Lower lobe of right lung (tissue), 2 donors: ENCODE data around the gene ADORA3. TPM values are rescaled to one million over a fixed set of nuclear protein-coding genes. Genes with fewer than 3 reads are reported as not detected.
"Not testable (repeated sequence)": the region's sequence is repeated elsewhere in the genome, so short reads cannot be mapped to it uniquely, and the experiment has no call there.

Experiments
- ATAC-seq, 2 donors: fragments of 200-7000 bp; cut with Tn5 transposase; one replicate each; pipeline ENCODE4 v1.9.1; 2020 to 2022; ENCODE audit warnings: mild to moderate bottlenecking in 2 of 2, moderate library complexity in 2 of 2
- DNase-seq: peaks from one replicate; pipeline ENCODE4 v3.0.0-alpha.2; 2020
- H3K27ac ChIP-seq: fragments of 200-600 bp; one replicate; pipeline ENCODE4 v1.8.0; 2022
- H3K27me3 ChIP-seq: fragments of 200-600 bp; one replicate; pipeline ENCODE4 v1.8.0; 2022; ENCODE audit warnings: low read depth
- H3K36me3 ChIP-seq: fragments of 200-600 bp; one replicate; pipeline ENCODE4 v1.8.0; 2022; ENCODE audit warnings: mild to moderate bottlenecking
- H3K4me1 ChIP-seq: fragments of 200-600 bp; one replicate; pipeline ENCODE4 v1.8.0; 2022
- H3K4me3 ChIP-seq: fragments of 200-600 bp; one replicate; pipeline ENCODE4 v1.8.0; 2022; ENCODE audit warnings: mild to moderate bottlenecking
- H3K9me3 ChIP-seq: fragments of 200-600 bp; one replicate; pipeline ENCODE4 v1.8.0; 2022
- intact Hi-C: fragments of 100-400 bp; cut with DNase I; formaldehyde crosslinking; loops from one replicate; pipeline ENCODE4 v1.11.0; 2022
- long read RNA-seq: library from polyadenylated mRNA; unstranded; transcript quantifications from one replicate; pipeline ENCODE4 v2.0.0, GENCODE V29; 2021
- total RNA-seq: library from RNA; stranded (reverse); fragmentation: NEBNext Ultra II Directional; extraction: Animal tissue kit (Norgen Biotek cat#: 25700); gene quantifications from one replicate; pipeline ENCODE4 v1.2.1, GENCODE V29; 2021
- TF ChIP-seq, protein P1 (sequence below): fragments of 200-600 bp; IDR thresholded peaks from one replicate; pipeline ENCODE4 v1.8.0; 2022; ENCODE audit warnings: antibody characterized with exemption, mild to moderate bottlenecking
- donor health status: DM: no; HTN: yes; CAD: no; lungs with severe emphysema.

Gene ADORA3
- 10.3 TPM for total RNA-seq
- long read RNA-seq, partial matches to known transcripts = 0 of 5 reads
- long read RNA-seq, other reads (novel, unspliced or antisense) = 1 of 5 reads

DNA sequence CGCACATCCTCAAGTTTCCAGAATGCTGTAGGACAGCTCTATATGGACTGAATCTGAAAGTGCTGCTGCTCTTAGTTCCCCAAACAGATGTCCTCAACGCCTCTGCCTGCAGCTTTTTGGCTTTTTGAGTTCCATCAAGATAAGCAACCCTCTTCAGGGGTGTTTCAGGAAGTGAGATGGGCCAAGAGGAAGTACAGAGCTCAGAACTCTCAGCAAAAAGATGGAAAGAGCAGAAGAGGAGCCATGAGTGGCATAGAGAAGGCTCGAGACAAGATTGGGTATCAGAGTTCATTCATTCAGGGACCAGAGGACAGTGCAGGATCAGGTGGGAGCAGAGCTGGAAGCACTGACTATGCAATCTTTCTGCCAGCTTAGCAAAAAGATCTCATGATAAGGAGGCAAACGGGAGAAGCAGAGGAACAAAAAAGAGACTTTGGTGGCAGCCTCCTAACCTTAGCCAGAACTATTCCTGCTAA is at the start of gene ADORA3, which contains the start of gene TMIGD3:
Gene ADORA3, minus strand, starts transcription at position 49 of the 476 bp plus-strand sequence. CDS start 279 bp downstream, outside the sequence.
Gene TMIGD3, minus strand, starts transcription at position 49 of the 476 bp plus-strand sequence. CDS start 279 bp downstream, outside the sequence.
- Histone ChIP-seq H3K4me3 (peak within 1 kb of the TSS; percentile 20), H3K4me1 (peaks cover 38% of the 10 kb centered on the region)
- intact Hi-C loops = no loop called here

DNA sequence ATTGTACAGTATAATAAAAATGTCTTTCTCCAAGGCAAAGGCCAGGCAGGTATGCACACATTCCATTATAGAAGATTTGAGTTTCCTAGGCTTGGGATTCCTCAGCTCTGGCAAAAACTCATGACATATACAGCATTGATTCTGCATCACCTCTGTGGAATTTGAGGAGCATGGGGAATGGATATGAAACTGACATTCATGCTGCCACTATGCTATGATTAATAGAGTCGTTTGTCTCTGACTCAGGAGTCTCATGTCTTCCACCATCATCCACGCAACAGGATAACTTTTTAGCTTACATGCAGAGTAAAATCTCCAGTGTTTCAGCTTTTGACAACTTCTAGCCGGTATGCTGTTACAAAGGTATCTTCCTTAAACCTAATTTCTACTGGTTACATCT is 49.8 kb upstream of the ADORA3 start:
- ATAC-seq = no peak
- Histone ChIP-seq H3K4me1 (peaks cover 4% of the 10 kb centered on the region), H3K27ac (no peak overlapping the region), H3K36me3 (no peaks in the 10 kb centered on the region), H3K27me3 (no peaks in the 10 kb centered on the region), H3K9me3 (no peaks in the 10 kb centered on the region), H3K4me3 (no peak overlapping the region)
- intact Hi-C loops = no loop called here
- TF ChIP-seq, protein P1, sequence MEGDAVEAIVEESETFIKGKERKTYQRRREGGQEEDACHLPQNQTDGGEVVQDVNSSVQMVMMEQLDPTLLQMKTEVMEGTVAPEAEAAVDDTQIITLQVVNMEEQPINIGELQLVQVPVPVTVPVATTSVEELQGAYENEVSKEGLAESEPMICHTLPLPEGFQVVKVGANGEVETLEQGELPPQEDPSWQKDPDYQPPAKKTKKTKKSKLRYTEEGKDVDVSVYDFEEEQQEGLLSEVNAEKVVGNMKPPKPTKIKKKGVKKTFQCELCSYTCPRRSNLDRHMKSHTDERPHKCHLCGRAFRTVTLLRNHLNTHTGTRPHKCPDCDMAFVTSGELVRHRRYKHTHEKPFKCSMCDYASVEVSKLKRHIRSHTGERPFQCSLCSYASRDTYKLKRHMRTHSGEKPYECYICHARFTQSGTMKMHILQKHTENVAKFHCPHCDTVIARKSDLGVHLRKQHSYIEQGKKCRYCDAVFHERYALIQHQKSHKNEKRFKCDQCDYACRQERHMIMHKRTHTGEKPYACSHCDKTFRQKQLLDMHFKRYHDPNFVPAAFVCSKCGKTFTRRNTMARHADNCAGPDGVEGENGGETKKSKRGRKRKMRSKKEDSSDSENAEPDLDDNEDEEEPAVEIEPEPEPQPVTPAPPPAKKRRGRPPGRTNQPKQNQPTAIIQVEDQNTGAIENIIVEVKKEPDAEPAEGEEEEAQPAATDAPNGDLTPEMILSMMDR = no peak
- DNase-seq = no peak

More for the DNA sequence above, at the start of gene ADORA3, which contains the start of gene TMIGD3:
- DNase-seq = no peak
- peak within 1 kb of the TSS; percentile 27 for H3K27ac ChIP-seq
- H3K27me3 ChIP-seq = no peaks in the 10 kb centered on the region
- H3K36me3 ChIP-seq = no peaks in the 10 kb centered on the region
- no peaks in the 10 kb centered on the region for H3K9me3 ChIP-seq
- TF ChIP-seq, protein P1 = no peak
- ATAC-seq = peak in 1 of 2 donors; percentile 5

DNA sequence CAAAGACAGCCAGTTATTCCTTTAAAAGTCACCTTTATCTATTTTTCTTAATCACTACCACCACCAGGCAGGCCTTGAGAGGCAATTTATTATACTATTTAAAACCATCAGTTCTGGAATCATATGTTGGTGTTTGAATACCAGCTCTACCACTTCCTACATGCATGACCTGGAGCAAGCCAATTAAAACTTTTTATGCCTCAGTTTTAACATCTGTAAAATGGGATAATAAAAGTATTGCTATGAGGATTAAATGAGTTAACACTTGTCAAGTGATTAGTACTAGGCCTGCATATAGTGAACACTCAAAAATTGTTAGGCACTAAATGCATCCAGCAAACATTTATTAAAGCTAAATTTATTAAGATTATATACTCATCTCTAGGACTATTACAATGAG is 49.2 kb upstream of the ADORA3 start:
- no peak for ATAC-seq
- DNase-seq = no peak
- no peak overlapping the region for H3K27ac ChIP-seq
- no peaks in the 10 kb centered on the region for H3K4me1 ChIP-seq
- no peaks in the 10 kb centered on the region for H3K36me3 ChIP-seq
- TF ChIP-seq, protein P1 = no peak
- no peaks in the 10 kb centered on the region for H3K27me3 ChIP-seq
- no peaks in the 10 kb centered on the region for H3K9me3 ChIP-seq
- intact Hi-C loops = no loop called here
- H3K4me3 ChIP-seq = no peak overlapping the region

DNA sequence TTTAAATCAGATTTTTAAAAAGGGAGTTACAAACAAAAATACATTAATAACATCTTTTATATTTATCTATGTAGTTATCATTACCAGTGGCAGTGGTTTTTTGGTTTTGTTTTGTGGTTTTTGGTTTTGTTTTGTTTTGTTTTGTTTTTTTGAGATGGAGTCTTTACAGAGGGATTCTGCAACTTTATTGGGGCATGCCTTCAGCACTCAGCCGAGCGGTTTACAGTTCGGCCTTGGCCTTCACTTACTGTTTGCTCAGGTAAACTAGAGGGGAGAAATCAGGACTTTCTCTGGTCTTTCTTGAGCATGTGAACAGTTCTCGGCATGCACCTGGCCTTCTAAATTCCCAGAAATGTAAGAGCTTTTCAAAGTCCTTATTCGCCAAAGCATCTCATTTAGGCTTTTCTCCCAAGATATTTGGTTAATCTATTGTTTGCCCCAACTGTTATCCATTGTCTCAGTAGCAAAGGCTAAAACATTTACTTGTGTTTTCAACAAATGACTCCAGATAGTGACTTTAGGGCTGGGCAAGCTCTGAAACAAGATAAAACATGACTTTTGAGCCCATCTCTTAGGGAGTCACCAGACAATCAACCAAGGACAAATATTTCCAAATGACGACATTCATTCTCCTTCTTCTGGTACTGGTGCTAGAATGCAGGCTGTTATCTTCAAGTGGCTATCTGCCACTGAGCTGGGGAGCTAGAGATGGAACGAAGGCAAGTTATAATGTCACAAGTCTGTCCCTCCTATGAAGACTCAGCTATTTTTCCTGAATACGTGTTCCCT is 48.4 kb upstream of the ADORA3 start:
- Histone ChIP-seq H3K36me3 (no peaks in the 10 kb centered on the region), H3K4me1 (no peaks in the 10 kb centered on the region), H3K4me3 (no peak overlapping the region), H3K27me3 (no peaks in the 10 kb centered on the region), H3K9me3 (no peaks in the 10 kb centered on the region), H3K27ac (no peak overlapping the region)
- DNase-seq = no peak
- intact Hi-C loops = no loop called here
- ATAC-seq = no peak
- TF ChIP-seq, protein P1 = no peak

DNA sequence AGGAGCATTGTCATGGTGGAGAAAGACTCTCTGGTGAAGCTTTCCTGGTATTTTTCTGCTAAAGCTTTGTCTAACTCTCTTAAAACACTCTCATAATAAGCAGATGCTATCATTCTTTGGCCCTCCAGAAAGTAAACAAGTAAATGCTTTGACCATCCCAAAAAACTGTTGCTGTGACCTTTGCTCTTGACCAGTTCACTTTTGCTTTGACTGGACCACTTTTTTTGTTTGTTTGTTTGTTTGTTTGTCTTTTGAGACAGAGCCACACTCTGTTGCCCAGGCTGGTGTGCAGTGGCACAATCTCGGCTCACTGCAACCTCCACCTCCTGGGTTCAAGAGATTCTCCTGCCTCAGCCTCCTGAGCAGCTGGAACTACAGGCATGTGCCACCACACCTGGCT is 44.4 kb upstream of the ADORA3 start:
- H3K4me1 ChIP-seq, ATAC-seq, H3K36me3 ChIP-seq, H3K9me3 ChIP-seq, DNase-seq, H3K4me3 ChIP-seq, H3K27ac ChIP-seq, H3K27me3 ChIP-seq, intact Hi-C loops: not testable (repeated sequence)

DNA sequence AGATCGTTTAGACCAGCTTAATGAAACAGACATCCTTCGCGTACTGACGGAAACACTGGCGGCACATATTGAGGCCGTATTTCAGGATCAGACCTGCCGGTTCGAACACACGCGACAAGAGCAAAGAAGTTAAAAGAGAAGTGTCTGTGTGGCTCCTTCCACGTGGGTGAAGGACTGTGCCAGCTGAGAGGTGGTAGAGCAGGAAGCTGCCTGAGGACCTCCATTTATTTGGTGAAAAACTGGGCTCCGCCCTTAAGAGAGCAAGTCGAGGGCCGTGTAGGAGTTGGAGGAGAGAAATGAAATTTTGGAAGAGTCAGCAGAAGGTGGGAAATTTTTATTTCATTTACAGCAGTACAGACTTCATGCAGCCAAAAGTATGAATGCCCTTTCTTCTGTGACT is 38.8 kb upstream of the ADORA3 start:
- Histone ChIP-seq H3K36me3 (no peaks in the 10 kb centered on the region), H3K4me1 (no peaks in the 10 kb centered on the region), H3K9me3 (no peaks in the 10 kb centered on the region), H3K4me3 (no peak overlapping the region), H3K27ac (no peak overlapping the region), H3K27me3 (no peaks in the 10 kb centered on the region)
- peak in 1 of 2 donors; percentile 56 for ATAC-seq
- no peak for DNase-seq
- TF ChIP-seq, protein P1 = no peak
- intact Hi-C loops = no loop called here
